ENCODE measurements around the gene ANKHD1. TPM values are rescaled to one million over a fixed set of nuclear protein-coding genes. Genes with fewer than 3 reads are reported as not detected.

ANKHD1 gene, protein sequence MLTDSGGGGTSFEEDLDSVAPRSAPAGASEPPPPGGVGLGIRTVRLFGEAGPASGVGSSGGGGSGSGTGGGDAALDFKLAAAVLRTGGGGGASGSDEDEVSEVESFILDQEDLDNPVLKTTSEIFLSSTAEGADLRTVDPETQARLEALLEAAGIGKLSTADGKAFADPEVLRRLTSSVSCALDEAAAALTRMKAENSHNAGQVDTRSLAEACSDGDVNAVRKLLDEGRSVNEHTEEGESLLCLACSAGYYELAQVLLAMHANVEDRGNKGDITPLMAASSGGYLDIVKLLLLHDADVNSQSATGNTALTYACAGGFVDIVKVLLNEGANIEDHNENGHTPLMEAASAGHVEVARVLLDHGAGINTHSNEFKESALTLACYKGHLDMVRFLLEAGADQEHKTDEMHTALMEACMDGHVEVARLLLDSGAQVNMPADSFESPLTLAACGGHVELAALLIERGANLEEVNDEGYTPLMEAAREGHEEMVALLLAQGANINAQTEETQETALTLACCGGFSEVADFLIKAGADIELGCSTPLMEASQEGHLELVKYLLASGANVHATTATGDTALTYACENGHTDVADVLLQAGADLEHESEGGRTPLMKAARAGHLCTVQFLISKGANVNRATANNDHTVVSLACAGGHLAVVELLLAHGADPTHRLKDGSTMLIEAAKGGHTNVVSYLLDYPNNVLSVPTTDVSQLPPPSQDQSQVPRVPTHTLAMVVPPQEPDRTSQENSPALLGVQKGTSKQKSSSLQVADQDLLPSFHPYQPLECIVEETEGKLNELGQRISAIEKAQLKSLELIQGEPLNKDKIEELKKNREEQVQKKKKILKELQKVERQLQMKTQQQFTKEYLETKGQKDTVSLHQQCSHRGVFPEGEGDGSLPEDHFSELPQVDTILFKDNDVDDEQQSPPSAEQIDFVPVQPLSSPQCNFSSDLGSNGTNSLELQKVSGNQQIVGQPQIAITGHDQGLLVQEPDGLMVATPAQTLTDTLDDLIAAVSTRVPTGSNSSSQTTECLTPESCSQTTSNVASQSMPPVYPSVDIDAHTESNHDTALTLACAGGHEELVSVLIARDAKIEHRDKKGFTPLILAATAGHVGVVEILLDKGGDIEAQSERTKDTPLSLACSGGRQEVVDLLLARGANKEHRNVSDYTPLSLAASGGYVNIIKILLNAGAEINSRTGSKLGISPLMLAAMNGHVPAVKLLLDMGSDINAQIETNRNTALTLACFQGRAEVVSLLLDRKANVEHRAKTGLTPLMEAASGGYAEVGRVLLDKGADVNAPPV (N-terminal part only)
- total RNA-seq = 53.4 and 55.2 TPM in 2 replicates

GRCh38 chr5:140401362-140402257 is at the start of gene ANKHD1:
Gene ANKHD1 (plus strand): TSS chr5:140401833. CDS start chr5:140401968, 135 bp downstream.

GRCh38 chr5:140360101-140360500 is 41.5 kb upstream of the ANKHD1 start, which contains the start of gene SLC4A9:
Gene SLC4A9 (plus strand): TSS chr5:140360194. CDS start chr5:140360237, 43 bp downstream.

DNA sequence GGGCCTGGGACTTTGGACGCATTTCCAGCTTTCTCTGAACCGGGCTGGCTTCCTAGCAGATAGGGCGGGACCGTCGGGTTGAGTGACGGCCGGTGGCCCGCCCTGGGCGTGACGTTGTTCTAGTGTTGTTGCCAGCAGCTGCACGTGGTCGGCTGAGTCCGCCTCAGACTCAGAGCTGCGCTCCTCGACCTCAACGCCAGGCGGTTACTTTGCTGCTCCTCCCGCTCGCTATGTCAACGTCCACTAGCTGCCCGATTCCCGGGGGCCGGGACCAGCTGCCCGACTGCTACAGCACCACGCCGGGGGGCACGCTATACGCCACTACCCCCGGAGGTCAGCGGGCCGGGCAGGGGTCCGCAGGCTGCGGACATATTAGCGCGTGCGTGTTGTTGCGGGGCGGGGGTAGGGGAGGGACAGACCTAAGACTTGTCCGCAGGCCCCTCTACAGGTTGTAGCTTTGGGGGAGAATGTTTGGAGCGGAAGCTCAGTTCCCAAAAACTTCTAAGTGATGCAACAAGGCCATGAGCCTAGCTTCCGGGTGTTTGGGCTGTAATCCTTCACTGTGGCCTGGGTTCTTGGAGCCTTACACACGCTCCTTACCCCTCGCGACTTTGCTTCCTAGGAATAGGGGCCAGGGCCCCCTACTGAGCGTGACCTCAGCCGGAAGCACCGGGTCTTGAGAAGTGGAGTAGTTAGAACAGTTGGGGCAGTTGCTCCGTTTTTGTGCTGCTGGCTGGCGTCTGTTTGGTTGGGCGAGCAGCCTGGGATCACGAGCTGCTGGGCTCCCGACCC is 146.1 kb downstream of the ANKHD1 start, which contains the start of gene EIF4EBP3:
EIF4EBP3 (plus strand) TSS at position 155 of the 792 bp plus-strand sequence; CDS start at position 231, 76 bp downstream.

DNA sequence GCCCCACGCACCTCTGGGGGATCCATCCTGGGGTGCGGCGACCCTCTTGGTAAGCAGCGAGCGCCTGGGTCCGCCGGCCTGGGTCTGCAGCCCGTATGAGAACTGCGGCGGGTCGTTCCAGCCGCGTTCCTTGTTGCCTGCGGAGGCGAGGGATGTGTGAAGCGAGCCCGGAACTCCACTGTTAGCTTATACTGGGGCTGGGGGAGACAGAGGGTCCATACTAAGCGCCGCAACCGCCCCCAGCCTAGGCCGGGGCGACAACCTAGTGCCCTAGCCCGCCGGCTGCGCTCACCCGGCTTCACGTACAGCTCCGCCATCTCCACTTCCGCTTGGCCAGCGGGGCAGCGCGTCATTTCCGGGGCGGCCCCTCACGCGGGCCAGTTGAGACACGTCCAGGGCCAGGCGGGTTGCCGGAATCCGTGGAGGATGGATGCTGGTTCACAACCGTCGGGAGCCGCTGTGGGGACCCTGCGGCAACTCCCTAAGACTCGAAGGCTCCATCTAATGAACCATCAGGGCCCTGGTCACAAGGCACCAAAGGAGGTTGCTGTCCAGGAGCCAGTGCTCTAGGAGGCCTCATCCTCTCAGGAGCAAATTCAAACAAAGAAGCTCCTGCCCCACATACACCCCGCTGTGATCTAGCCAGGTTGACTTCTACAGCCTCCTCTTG is 155.6 kb downstream of the ANKHD1 start, which contains the start of gene SRA1:
SRA1 (minus strand) TSS at position 338 of the 670 bp plus-strand sequence; CDS start at position 317, 21 bp downstream.

GRCh38 chr5:140564196-140565023 is 162.8 kb downstream of the ANKHD1 start, which contains the start of the genes APBB3 and SLC35A4:
Gene APBB3 (minus strand): TSS chr5:140564598. CDS start chr5:140564245, 353 bp downstream.
Gene SLC35A4 (plus strand): TSS chr5:140564828. CDS start chr5:140567170, 2,342 bp downstream.

Other genes with a start within 250 kb of the ANKHD1 start
- gene CYSTM1, start 226.6 kb upstream of the ANKHD1 start, total RNA-seq = 13.0 and 14.5 TPM in 2 replicates
- gene PFDN1, start 98.7 kb upstream of the ANKHD1 start, total RNA-seq = 21.9 and 30.7 TPM in 2 replicates
- gene HBEGF, start 55.2 kb upstream of the ANKHD1 start, total RNA-seq = 0.47 and 0.52 TPM in 2 replicates
- not detected in 2 replicates for gene SLC4A9, start 41.6 kb upstream of the ANKHD1 start, total RNA-seq
- 1.3 and 1.7 TPM in 2 replicates for gene EIF4EBP3, start 145.8 kb downstream of the ANKHD1 start, total RNA-seq
- gene SRA1, start 155.6 kb downstream of the ANKHD1 start, total RNA-seq = 23.0 and 26.6 TPM in 2 replicates
- 19.7 and 30.9 TPM in 2 replicates for gene APBB3, start 162.8 kb downstream of the ANKHD1 start, total RNA-seq
- 8.7 and 10.2 TPM in 2 replicates for gene SLC35A4, start 163.0 kb downstream of the ANKHD1 start, total RNA-seq
- gene CD14, start 231.3 kb downstream of the ANKHD1 start, total RNA-seq = 0.32 TPM in 1 of 2 replicates, not detected in the other
- 6.2 and 6.8 TPM in 2 replicates for gene TMCO6, start 237.6 kb downstream of the ANKHD1 start, total RNA-seq
- gene NDUFA2, start 245.8 kb downstream of the ANKHD1 start, total RNA-seq = 94.2 and 102 TPM in 2 replicates
- 130 and 168 TPM in 2 replicates for gene IK, start 246.0 kb downstream of the ANKHD1 start, total RNA-seq

All from bronchial smooth muscle cell (primary cell).